Stimulated activated CD4-positive, alpha-beta T cell treated with anti-CD3 and anti-CD28 coated beads, Interleukin-2, amount 100 ng/mL, for 24 hours (primary cell): ENCODE results near the gene ALDOA.
A peak's percentile ranks its signal among the peaks of the same experiment; 100 is the strongest.
"Not testable (repeated sequence)": the region's sequence is repeated elsewhere in the genome, so short reads cannot be mapped to it uniquely, and the experiment has no call there.

ENCODE experiments used
- DNase-seq, 2 donors: peaks; one replicate each; pipeline ENCODE4 v3.0.0-alpha.2; 2020

The ALDOA gene

DNA sequence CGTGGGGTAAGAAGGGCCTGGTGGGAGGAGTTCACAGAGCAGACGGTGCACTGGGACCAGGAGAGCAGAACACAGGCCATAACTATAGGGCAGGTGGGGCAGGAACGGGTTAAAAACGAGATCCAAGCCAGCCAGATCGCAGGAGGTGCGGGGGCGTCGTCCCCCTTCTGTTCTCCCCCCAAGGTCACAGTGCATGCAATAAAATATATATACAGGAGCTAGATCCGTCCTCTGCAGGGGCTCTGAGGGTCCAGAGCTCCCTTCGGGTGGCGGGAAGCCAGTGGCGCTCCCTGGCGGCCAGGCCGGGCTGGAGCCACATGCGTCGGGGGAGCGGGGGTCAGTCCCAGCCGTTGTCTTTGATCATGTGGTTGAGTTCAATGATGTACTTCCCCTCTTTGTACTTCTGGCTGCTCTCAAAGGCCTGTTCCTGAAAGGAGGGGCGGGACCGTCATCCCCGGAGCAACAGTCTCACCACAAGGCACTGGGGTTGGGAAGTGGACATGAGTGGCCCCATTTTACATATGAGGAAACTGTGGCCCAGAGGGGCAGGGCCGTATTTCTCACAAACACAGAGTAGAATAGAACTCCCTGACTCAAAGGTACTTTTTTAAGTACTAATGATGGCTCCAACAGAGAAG, 26.9 kb downstream of the ALDOA start:
- DNase-seq, result peak; percentile 67 to 80

DNA sequence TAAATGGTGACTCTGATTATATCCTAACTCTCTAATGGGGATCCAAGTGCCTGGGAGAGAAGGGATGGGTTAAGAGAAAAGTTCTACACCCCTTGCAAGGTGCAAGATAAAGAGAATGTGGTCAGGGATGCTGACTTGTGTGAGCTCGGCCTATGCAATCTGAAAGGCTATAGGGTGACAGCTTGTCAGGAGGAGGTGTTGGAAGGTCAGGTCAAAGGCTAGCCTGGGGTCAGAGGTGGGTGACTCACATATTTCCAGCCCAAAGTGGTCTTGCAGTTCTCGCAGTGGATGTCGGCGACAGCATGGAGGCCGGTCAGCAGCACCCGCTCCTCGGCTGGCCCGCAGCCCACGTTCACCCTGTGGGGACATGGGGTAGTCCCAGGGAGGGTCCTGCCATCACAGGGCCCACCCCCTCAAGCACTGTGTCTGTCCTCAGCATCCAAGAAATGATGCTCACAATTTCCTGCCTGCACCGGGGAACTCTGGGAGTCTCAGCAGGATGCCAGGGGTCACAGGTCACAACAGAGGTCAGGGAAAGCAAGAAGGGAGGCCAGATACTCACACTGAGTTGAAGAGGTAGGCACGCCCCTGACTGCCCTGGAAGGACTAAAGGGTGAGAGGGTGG, 29.1 kb downstream of the ALDOA start:
- no peak for DNase-seq

DNA sequence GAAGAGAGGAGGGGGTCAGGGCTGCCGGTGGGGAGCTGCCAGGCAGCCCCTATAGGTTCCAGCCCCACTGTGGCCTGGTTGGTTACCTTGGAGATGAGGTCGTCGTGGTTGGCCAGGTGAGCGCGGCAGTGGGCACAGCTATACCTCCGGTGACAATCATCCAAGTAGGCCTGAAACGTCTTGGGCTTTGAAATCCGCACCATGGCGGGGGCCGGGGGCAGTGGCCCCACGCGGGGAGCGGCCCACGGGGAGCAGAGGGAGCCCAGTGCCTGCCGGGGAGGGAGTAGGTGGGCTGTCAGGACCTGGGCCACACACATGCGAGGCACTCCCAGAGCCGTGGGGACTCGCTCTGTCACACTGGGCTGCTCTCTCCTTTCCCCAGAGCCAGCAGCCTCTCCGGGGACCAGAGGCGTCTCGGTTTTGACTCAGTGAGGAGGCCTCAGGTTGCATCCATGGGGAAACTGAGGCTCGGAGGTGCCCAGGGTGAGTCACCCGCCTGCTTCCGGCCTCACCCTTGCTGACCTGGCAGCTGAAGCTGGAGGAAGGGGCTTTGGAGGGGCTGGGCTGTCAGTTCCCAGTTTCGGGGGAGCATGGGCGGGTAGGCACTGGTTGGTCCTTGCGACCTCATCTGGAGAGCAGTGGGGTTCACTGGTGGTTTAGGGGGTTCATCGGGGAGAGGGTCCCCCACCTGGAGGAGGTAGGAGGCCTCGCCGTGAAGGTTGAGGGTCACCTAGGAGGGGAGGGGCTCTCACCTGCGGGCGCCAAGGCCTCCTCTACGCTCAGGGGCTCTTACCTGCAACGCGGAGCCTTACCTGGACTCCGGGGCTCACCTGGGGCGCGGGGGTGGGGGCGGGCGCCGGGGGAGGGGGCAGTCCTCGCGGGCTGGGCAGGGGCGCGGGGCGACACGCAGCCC, 29.9 kb downstream of the ALDOA start:
- no peak for DNase-seq

DNA sequence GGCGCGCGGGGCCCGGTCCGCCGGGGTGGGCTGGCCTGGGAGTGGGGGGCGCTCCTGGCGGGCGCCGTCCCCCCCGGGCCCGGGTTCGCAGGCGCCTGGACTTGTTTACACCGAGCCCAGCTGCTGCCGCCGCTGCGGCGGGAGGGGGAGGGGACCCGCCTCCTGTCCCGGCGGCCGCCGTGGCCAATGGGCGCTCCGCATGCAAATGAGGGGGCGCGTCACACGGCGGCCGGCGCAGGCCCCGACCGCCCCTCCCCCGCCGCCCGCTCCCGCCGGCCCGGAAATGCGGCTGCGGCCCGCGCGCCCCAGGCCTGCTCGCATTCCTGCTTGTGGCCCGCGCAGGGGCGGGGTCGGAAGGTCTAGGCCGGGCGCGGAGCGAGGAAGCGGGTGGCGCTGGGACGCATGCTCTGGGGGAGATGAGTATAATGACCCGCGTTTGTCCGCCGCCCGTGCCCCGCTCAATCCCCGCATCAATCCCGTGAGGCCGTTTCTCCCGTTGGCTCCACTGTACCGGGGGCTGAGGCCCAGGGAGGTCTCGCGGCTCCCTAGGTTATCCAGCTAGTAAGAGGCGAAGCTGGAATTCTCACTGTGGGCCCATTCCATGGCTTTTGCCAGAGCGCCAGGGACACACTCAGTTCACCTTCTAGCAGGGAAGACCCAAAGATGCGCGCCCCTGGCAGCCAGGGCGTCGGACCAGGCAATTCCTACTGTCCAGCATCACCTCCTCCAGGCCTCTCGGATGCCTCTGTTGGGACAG, 30.7 kb downstream of the ALDOA start, which contains the start of gene YPEL3:
TSS of gene YPEL3 (minus strand) at position 109 of the 757 bp plus-strand sequence. CDS start 731 bp downstream, outside the sequence.
- peak; percentile 88 to 90 for DNase-seq

DNA sequence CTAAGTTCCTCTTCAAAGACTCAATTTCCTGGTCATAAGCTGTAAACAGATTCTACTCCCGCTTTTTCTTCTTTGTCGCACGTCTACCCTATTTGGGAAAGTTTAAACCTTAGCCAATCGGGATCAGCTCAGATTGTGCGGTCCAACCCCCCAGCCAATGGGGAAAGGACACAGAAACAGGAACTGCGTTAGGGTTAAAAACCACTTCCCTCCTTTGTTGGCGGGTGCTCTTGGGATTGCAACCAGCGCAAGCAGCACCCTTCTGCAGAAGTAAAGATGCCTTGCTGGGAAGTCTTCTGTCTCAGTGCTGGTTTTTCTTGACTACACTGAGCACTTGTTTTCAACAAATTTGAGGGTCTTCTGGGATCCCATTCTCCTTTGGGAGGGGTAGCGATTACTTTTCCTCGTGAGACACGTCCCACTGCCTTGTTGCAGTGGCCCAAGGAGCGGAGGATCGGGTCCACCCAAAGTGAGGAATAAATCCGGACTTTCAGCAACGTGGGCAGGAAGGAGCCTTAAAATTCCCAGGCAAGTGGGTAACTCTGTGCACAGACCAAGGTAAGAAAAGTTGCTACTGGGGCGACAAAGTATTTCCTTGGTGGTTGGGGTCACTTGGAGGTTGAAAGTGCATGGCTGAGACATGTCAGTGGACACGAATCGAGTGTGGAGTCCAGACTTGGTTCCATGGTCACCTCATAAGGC, 31.5 kb downstream of the ALDOA start:
- no peak for DNase-seq

- no peak for DNase-seq
Measured at GRCh38 chr16:30104090-30104489, 38.5 kb downstream of the ALDOA start.

GRCh38 chr16:30104492-30104891, 38.9 kb downstream of the ALDOA start:
- DNase-seq, result no peak

DNA sequence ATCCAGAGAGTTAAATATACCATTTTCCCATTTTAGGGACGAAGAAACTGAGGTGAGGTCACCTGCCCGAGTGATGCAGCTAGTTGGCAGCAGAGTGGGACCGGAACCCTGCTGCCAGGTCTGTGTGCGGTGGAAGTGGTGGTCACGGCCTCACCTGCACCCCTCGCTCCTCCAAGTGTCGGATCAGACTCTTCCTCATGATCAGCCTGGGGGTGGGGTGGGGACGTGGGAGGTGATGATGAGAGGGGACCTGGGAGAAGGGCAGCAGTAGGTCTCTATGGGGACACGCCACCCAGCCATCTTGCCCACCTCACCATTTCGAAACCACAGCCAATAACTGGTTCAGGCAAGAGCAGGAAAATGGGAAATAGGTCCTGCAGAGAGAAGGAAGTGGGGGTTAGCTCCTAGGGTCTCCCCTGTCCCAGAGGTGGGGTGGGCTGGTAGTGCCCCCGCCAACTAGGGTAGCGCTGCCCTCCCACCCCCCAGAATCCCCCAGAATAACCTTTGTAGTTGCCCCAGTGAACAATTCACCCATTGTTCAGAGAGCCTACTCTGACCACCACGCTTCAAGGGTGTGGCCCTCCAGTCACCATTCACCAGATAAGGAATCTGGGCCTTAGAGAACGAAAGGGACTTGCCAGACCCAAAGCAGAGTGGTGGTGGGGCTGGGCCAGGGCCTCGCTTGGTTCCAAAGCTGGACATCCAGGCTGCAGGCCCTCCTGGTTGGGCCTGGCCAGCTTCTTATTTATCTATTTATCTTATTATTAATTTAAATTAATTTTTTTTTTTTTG, 42.7 kb downstream of the ALDOA start:
- DNase-seq, result no peak

- no peak for DNase-seq
Measured at GRCh38 chr16:30110661-30111060, 45.1 kb downstream of the ALDOA start.

GRCh38 chr16:30112197-30113030, 46.9 kb downstream of the ALDOA start:
- peak; percentile 80 to 82 for DNase-seq

DNA sequence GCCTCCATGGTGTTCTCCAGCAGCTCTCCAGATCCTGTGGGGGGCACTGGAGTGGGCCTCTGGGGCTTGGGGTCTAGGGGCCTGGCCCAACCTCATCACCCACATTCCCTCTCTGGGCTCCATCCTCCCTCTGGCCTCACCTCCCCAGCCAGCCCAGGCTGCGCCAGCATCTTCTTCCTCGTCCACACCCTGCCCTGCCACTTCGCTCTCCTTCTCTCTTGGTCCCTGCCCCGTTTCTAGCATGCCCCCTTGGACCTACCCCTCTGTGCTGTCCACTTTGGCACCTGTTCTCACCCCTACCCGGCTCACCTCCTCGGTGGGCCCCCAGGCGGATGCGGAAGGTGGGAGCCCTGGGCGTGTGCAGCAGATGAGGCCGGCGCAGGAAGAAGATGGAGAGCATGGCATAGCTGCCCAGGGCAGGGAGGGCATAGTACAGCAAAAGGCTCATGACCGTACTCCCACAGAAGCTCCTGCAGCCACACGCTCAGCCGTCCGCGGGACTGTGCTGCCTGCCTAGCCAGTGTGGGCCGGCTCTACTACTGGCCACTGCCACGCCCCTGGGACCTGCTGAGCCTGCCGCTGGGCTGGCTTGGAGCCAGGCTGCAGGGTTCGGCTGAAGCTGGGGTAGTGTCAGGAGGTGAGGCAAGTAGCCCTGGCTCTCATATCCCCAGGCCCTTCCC, 47.6 kb downstream of the ALDOA start, which contains the start of gene GDPD3:
TSS of gene GDPD3 (minus strand) at position 507 of the 680 bp plus-strand sequence. CDS start at position 448, 59 bp downstream.
- DNase-seq, result no peak

GRCh38 chr16:30113711-30114333, 48.3 kb downstream of the ALDOA start:
- DNase-seq, result no peak

DNA sequence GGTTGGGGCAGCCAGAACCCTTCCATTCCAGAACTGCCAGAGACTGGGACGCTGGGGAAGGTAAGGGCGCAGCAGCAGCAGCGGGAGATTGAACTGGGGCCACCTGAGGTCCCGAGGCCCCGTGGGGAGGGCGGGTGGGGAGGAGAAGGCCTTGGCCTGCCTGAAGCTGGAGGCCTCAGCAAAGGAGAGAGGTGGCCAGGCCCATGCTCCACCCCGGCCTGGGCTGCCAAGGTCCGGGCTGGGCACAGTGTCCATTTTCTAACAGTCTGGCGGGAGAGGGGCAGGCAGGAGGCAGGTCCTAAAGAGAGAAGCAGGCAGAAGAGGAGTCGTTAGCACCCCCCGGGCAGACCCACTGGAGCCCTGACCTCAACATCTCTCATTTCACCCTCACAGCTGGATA, 48.9 kb downstream of the ALDOA start:
- DNase-seq, result no peak

- not testable (repeated sequence) for DNase-seq
Measured at GRCh38 chr16:30114833-30115232, 49.3 kb downstream of the ALDOA start.

DNA sequence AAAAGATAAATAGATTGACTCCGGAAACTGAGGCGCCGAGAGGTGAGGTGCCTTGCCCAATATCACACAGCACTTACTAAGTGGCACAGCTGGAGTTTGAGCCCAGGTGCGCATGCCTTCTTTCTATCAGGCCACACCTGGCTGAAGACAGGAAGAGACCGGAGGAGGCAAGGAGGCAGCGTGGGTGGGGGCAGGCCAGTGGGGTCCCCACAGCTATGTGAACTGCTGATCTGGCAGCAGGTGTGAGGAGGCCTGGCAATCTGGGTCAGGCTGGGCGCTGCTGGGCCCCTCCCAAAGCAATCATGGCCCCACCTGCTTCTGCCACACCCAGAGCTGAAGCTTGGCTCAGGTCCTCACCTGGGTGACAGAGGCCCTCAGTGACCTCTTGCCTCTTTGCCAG, 49.7 kb downstream of the ALDOA start:
- DNase-seq, result no peak

DNA sequence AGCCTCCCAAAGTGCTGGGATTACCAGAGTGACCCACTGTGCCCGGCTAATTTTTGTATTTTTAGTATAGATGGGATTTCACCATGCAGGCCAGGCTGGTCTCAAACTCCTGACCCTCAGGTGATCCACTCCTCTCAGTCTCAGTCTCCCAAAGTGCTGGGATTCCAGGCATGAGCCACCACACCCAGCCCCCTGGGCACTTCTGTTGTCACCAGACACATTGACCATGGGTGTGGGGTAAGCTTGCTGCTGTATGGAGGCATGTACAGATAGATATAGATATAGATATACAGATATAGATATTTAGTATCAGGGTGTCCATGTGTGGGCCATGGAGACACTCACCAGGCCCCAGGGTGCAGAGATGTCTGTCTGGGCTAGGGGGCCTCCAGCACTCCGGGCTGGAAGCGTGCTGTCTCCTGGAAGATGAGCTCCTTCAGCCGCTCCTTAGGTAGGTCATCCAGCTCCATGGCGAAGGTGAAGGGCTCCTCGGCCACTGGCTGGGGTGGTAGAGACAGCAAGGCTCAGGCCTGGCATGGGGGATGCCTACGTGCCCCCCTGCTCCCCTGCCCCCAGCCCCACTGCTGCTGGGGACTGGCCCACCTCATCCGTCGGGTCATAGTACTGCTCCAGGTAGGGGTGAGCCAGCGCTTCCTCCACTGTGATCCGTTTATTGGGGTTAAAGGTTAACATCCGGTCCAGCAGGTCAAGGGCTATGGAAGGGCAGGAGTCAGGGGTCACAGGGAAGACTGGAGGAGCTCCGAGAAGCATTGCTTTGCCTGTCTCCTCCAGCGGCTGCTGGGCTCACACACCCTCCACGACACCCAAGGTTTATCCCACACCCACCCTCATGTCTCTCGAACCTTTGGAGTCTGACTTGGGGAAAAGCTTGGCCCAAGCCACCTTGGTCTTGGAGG, 51.0 kb downstream of the ALDOA start:
- no peak for DNase-seq

DNA sequence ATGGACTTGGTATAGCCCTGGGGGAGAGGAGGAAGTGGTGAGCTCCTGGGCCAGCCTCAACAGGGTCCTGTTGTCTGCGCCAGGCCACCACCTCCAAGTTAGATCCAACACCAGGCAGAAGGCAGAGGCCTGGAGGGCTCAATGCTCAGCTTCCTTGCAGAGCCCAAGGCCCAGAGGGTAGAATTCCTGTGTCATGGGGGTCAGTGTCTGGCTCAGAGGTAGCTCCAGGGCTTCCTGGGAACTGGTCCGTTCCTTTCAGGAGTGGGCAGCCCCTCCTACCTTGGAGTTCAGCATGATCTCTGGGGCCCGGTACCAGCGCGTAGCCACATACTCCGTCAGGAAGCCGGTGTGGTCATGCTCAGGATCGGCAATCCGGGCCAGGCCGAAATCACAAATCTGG, 52.2 kb downstream of the ALDOA start:
- DNase-seq, result no peak

- no peak for DNase-seq
Measured at GRCh38 chr16:30119428-30119827, 53.9 kb downstream of the ALDOA start.
